ENCODE results near the gene C1QTNF6. TPM values are rescaled to one million over a fixed set of nuclear protein-coding genes. Genes with fewer than 3 reads are reported as not detected.
A peak's percentile ranks its signal among the peaks of the same experiment; 100 is the strongest.

C1QTNF6 gene
- total and polyA plus RNA-seq, 10 of the 15 experiments (the other 5 are each of a cell fraction or from before 2014, with no cell fraction given): 0.16 to 4.1 (median 1.3) TPM

GRCh38 chr22:37218771-37219411 is 30.8 kb upstream of the C1QTNF6 start (continued):
- no peak for TF ChIP-seq E4F1 (IDR thresholded peaks at IDR 0.05; ENCODE audit: borderline replicate concordance, partially characterized antibody)
- TF ChIP-seq LARP7 (IDR thresholded peaks at IDR 0.05): no peak
- no peak for TF ChIP-seq ASH2L (IDR thresholded peaks at IDR 0.05; ENCODE audit: borderline replicate concordance, low read depth)
- TF ChIP-seq FOXK2 (IDR thresholded peaks at IDR 0.05): no peak
- TF ChIP-seq E2F8 (IDR thresholded peaks at IDR 0.05; ENCODE audit: low read depth, partially characterized antibody): no peak
- peak; percentile 87 for TF ChIP-seq MEF2A (IDR thresholded peaks at IDR 0.05; ENCODE audit: insufficient read depth, low read depth, low read length)
- no peak for TF ChIP-seq KAT2A (conservative IDR thresholded peaks at IDR 0.05; ENCODE audit: control insufficient read depth, low read depth, low read length)
- TF ChIP-seq NBN (IDR thresholded peaks at IDR 0.05): peak; percentile 98
- TF ChIP-seq JUNB (IDR thresholded peaks at IDR 0.05): no peak; the same call in 1 of the 2 replicates
- no peak for TF ChIP-seq REST (IDR thresholded peaks at IDR 0.05; ENCODE audit: low read depth, low read length)
- TF ChIP-seq ATF2 (IDR thresholded peaks at IDR 0.05; ENCODE audit: low read length): peak; percentile 66; the same call in 1 of the 2 replicates
- peak; percentile 98 for TF ChIP-seq CBFB (IDR thresholded peaks at IDR 0.05; ENCODE audit: low read depth)
- no peak for TF ChIP-seq RAD21 (IDR thresholded peaks at IDR 0.05; ENCODE audit: insufficient read depth, low read depth, low read length)
- TF ChIP-seq BRCA1 (IDR thresholded peaks at IDR 0.05; ENCODE audit: low read depth, low read length): no peak
- TF ChIP-seq NFIC (IDR thresholded peaks at IDR 0.05; ENCODE audit: low read depth, low read length): peak; percentile 87
- peak in 1 of 2 experiments; percentile 85; a peak in 1 of 3 replicates for TF ChIP-seq EGR1 (IDR thresholded peaks at IDR 0.05; ENCODE audit: borderline replicate concordance in 1 of 2, low read depth in 2 of 2, low read length in 2 of 2)
- TF ChIP-seq IRF3 (IDR thresholded peaks at IDR 0.05): no peak
- TF ChIP-seq EZH2 (IDR thresholded peaks at IDR 0.05; ENCODE audit: borderline replicate concordance, control insufficient read depth, low read depth, low read length): no peak
- no peak for TF ChIP-seq NFYB (IDR thresholded peaks at IDR 0.05; ENCODE audit: insufficient read depth, low read depth, low read length)

Data from GM12878 (cell line).